GM18951 (cell line): ENCODE measurements around the gene CLDN7.

ENCODE experiments used
- POLR2A ChIP-seq: IDR thresholded peaks from 4 replicates; pipeline ENCODE4 v1.6.1; 2011; ENCODE audit warnings: mild to moderate bottlenecking; ENCODE audit not compliant: insufficient read length, insufficient read depth; ENCODE audit errors: extremely low read depth
- in situ Hi-C: fragments of 300-500 bp; cut with MboI; formaldehyde crosslinking; loops from one replicate; pipeline ENCODE4 v1.12.0; 2022; ENCODE audit warnings: low sequenced_read_pairs, mixed read lengths, inconsistent platforms; ENCODE audit not compliant: unreplicated experiment

Gene CLDN7

DNA sequence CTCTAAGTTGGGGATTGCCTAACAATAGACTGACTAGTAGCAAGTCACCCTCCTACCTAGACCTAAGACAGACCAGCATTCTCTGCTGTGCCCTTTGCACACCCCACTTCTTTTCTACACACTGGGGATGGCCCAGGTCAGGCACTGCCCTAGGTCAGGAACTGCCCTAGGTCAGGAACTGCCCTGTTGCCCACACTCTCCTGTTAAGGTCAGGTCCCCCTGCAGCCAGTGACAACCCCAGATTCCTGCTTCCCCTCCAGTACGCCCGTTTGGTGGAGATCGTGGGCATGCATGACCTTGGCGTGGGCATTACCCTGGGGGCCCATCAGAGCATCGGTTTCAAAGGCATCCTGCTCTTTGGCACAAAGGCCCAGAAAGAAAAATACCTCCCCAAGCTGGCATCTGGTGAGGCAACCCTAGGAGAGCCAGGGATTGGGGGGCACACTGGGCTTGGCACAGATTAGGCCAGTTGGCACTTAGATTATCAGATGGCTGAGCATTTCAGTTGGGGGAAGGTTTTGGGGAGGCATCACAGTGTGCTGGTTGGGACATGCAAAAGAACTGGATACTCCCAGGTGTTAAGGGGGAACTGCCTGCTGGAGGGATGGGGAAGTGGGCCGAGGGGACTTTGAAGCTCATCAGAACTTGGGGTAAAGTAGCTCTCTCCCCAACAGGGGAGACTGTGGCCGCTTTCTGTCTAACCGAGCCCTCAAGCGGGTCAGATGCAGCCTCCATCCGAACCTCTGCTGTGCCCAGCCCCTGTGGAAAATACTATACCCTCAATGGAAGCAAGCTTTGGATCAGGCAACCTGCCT is 40.8 kb downstream of the CLDN7 start:
- TF ChIP-seq POLR2A: no peak
- in situ Hi-C loops: no loop called here

DNA sequence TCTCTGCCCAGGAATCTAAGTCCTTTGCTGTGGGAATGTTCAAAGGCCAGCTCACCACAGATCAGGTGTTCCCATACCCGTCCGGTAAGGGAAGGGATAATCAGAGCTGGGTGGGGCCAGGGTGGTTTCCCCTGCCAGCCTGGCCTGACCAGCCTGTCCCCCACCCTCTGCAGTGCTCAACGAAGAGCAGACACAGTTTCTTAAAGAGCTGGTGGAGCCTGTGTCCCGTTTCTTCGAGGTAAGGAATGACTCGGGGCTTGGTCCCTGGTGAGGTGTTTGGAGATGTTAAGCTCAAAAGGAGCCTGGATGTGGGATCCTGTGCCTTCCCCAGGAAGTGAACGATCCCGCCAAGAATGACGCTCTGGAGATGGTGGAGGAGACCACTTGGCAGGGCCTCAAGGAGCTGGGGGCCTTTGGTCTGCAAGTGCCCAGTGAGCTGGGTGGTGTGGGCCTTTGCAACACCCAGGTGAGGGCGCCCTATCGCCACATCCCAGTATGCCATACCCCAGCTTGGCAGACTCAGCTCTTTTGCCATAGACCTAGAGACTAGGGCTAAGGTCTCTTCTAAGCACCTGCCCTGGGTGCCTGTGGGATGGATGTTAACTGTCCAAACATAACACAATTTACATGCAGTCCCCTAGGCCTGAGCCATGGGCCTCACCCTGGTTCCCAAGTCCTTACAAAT is 41.5 kb downstream of the CLDN7 start:
- TF ChIP-seq POLR2A: peak; percentile 28
- in situ Hi-C loops: no loop called here

DNA sequence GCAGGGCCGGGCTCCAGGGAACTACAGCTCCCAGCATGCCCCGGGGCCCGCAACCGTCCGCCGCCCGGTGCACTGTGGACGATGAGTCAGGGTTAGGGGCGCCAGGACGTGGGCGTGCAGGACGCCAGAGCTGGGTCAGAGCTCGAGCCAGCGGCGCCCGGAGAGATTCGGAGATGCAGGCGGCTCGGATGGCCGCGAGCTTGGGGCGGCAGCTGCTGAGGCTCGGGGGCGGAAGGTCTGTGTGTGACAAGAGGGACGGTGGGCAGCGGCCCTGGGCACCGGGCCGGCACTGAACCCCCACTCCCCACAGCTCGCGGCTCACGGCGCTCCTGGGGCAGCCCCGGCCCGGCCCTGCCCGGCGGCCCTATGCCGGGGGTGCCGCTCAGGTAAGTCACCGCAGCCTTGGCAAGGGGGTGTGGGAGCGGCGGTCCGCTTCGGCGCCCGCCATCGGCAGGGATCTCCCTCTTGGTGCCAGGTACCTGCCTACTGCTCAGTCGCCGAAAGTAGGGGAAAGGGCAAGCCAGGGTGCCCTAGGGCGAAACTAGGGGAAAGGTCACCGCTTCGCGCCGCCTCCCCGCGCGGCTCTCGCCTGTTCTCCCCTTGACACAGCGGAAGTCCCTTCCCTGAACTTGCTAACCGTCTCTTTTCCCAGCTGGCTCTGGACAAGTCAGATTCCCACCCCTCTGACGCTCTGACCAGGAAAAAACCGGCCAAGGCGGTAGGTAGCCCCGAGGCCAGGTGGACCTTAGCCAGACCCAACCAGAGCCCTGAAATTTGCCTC is 42.3 kb downstream of the CLDN7 start, which contains the start of the genes ACADVL and DLG4:
Gene ACADVL (plus strand): TSS at position 127 of the 781 bp plus-strand sequence. CDS start 47 bp downstream, at position 174.
Gene DLG4 (minus strand): TSS at position 25 of the 781 bp plus-strand sequence.
- TF ChIP-seq POLR2A: peak; percentile 79
- in situ Hi-C loops: no loop called here

DNA sequence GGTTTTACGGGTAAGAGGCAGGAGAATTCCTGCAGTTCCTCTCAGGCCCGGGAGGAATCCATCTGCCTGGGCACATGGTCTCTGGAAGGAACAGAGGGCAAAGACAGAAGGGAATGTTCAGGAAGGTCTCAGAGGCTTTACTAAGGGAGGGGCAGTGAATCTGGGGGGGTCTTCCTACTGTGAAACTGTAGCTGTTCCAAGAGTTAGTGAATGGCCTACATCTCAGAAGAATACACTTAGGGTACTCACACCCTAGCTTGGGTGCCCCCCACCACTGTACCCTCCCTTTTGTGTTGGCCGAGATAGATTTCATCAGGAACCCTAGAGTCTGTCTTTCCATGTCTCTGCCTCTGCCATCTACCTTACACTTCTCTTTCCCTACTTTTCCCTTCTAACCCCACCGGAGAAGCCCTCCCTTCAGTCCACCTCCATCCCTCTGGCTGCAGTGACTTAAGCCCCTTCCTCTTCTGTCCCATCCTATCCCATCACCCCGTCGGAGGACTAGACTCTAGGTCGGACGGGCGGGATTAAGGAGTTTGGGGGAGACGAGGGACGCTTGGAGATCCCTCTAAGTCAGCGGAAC is 43.0 kb downstream of the CLDN7 start:
- in situ Hi-C loops: no loop called here
- no peak for TF ChIP-seq POLR2A

DNA sequence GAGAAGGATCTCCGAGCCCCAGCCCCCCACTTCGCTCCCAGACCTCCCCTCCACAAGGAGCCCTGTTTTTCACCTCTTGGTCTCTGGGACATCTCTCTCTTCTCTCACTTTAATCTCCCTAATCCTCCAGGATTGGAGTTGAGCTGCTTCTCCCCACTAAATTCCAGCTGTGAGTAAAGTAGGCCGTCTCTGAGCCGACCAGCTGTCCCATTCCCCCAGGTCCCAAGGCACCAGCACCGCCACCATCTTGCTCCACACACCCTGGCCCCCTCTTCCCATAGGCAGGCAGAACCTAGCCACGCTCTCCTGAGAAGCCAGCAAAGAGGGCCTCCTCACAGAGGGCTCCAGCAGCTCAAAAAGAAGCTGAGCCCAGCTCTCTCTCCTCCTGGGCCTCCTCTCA is 43.5 kb downstream of the CLDN7 start:
- in situ Hi-C loops: no loop called here
- no peak for TF ChIP-seq POLR2A

DNA sequence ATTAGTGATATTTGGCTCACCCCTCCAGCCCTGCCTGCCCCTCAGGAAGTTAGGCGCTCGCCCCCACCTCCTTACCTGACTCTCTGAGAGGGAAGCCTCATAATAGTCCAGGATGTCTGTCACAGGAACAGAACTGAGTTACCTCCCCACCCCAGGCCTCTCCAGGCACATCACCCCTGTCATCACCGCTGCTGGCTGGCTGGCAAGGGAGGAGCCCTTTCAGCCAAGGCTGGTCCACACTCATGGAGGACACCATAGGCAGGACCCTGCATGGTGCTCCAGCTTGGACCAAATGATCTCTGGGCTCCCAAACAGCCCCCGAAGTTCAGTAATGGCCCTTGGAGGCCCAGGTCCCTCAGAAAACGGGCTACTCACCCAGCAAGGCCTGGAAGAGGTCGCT is 44.1 kb downstream of the CLDN7 start:
- no peak for TF ChIP-seq POLR2A
- in situ Hi-C loops: no loop called here

DNA sequence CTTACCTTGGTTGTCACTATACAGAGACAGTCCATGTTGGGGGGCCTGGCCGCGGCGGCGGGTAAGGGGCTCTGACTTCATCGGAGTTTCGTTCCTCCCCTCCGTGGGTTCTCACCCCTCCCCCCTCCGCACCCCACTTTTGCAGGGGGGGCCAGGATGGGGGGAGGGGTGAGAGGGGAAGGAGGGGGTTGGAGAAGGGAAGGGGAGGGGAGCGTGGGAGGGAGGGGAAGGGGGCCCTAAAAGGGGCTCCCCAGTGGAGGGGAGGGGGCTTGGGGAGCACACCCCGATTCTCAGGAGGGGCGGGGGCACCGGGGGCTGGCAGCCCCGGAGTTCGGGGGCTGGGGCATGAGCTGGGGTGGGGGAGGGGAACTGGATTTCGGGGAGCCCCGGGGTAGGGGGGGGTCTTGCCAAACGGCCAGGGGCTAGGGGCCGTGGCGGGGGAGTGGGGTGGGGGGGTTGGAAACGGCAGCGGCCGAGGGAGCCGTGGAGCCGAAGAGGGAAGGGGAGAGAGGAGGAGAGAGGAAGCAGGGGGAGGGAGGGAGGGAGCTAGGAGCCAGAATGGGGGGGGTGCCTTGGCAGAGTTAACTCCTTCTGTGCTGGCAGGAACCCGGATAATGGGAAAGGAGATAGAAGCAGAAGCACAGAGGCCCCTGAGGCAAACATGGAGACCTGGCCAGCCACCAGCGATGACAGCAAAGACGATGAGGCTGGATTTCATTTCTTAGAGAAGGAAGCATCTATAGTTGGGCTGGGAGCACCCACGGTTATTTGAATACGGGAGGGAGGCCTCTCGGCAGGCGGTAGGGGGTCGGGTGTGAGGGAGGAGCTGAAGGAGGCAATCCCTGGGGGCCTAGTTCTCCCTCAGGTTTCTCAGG is 44.9 kb downstream of the CLDN7 start:
- in situ Hi-C loops: no loop called here
- TF ChIP-seq POLR2A: no peak

DNA sequence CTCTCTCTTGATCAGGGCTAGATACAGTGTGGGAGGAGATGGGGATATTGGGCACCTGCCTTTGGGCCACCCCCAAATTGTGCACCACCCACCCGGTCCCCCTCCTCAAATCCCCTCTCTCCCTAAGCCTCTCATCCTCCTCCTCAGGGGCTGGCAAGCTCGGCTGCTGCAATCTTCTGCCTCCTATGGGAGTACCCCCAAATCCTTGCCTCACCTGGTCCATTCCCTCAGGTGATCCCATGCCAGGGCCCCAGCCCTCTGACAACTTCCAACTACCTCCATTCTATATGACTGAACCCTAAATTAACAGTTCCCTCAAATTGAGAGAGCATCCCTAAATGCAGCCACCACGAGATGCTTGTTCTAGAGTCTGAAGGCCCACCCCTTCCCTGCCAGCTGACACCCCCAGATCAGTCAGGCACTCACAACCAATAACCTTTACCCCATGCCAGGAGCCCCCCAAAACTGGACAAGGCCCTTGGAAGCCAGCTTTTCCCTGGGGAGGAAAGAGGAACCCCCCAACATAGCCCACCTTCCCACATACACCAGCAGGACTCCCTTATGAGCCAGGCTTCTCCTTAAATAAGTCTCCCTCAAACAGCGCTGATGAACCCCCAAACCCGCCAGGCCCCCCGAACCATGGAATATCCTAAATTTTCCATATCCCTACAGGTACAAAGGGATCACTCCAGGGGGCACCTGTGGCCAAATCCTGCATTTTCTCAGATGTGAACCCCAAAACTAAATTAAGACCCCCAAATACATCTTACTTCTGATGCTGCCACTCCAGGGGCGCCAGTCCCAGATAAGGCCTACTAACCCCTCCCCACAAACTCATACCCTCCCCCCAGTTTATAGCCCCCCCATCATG is 45.8 kb downstream of the CLDN7 start:
- in situ Hi-C loops: no loop called here
- TF ChIP-seq POLR2A: no peak

DNA sequence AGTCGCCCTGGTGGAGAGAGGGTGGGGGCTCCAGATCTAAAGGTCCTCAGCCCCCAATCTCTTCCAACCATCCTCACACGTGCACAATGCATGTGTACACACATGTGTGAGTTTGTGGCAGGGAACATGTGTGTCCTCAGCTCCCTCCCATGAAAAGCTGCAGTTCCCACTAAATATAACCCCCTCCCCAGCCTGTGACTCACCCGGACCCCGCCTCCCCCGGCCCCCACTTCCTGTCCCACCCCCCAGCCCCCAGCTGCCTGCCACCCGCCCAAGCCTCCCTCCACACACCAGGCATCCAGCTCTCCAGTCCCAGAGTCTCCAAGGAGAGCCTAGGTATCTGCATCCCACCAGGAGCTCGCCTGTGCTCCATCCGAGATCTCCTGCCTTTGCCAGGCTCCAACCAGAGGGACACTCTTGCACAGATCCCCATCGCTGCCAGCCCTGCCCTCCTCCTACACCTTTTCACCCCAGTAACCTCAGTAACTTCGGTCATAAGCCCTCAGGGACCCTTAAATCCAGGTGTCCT is 46.6 kb downstream of the CLDN7 start:
- in situ Hi-C loops: no loop called here
- no peak for TF ChIP-seq POLR2A

DNA sequence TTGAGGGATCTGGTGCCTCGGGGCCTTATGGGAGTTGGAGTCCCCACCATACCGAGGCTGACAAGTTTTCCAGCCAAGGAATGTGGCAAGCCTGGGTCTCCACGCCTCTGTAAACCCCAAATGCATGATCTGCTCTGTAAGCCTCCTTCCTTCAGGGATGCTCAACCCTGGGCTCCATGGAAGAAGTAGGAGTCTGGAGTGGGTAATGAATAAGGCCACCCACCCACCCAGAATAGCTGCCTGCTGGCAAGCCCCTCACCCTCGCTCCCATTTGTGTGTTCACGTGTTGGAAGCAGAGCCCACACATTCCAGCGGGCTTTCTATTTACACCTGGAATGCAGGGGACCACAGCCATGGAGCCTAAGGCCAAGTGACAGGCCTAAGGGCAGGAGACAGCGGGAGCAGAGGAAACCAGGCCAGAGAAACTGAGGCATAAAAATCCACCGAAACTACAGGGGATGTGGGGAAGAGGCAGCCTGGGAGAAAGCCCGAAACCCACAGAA is 47.1 kb downstream of the CLDN7 start:
- in situ Hi-C loops: no loop called here
- TF ChIP-seq POLR2A: no peak

DNA sequence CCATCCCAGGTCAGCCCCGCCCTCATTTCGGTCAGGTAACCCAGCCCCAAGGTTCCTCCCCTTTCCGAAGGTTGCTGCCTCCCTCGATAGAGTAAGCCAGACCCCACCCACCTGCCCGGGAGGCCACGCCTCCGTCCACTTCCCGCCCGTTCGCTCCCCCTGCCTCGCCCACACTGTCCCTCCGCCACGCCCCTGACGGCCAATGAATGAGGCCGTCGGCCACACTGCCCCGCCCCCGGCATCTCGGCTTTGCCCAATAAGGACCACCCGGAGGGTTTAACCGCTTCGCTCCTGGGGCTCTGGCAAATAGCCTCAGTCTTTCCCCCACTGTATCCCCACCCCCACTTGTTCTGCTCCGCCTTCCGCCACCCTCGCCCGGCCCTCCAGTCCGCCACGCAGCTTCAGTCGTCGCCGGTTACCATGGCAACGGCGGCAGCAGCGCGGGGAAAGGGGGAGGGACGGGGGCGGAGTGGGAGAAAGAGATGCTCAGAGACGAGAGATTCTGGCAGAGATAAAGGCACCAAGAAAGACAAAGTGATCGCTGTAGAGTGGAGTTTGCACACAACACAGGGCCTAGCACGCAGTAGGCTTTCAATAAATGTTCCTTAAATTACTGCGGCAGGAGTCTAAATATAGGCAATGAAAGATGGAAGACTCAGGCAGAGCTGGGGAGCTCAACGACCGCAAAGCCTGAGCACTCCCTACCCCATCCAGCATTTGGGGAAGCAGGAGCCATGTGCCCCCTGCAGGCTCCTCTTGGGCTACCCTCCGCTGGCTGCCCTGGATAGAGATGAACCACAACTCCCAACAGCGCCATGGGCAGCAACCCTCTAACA is 47.8 kb downstream of the CLDN7 start:
- in situ Hi-C loops: no loop called here
- TF ChIP-seq POLR2A: no peak
